ENCODE data around the gene CNTN1.

Gene CNTN1

GRCh38 chr12:41101806-41102205, 409.6 kb downstream of the CNTN1 start:
- no peak for TF ChIP-seq JUND (IDR thresholded peaks at IDR 0.05; ENCODE audit: low read depth)
- DNase-seq (ENCODE audit: low read depth in 1 of 2, low spot score in 1 of 2): no peak
- in situ Hi-C loops (cut with HindIII; ENCODE audit: low pct_unique_long_range_greater_than_20kb, low sequenced_read_pairs): no loop called here

- TF ChIP-seq JUND (IDR thresholded peaks at IDR 0.05; ENCODE audit: low read depth): no peak
- in situ Hi-C loops (cut with HindIII; ENCODE audit: low pct_unique_long_range_greater_than_20kb, low sequenced_read_pairs): no loop called here
- no peak for DNase-seq (ENCODE audit: low read depth in 1 of 2, low spot score in 1 of 2)
These were observed 411.4 kb downstream of the CNTN1 start for GRCh38 chr12:41103614-41104013.

GRCh38 chr12:41106315-41106714, 414.1 kb downstream of the CNTN1 start:
- TF ChIP-seq JUND (IDR thresholded peaks at IDR 0.05; ENCODE audit: low read depth): no peak
- in situ Hi-C loops (cut with HindIII; ENCODE audit: low pct_unique_long_range_greater_than_20kb, low sequenced_read_pairs): no loop called here
- DNase-seq (ENCODE audit: low read depth in 1 of 2, low spot score in 1 of 2): no peak

GRCh38 chr12:41108032-41108431, 415.8 kb downstream of the CNTN1 start:
- DNase-seq (ENCODE audit: low read depth in 1 of 2, low spot score in 1 of 2): no peak
- no peak for TF ChIP-seq JUND (IDR thresholded peaks at IDR 0.05; ENCODE audit: low read depth)
- in situ Hi-C loops (cut with HindIII; ENCODE audit: low pct_unique_long_range_greater_than_20kb, low sequenced_read_pairs): no loop called here

- no peak for TF ChIP-seq JUND (IDR thresholded peaks at IDR 0.05; ENCODE audit: low read depth)
- DNase-seq (ENCODE audit: low read depth in 1 of 2, low spot score in 1 of 2): no peak
- in situ Hi-C loops (cut with HindIII; ENCODE audit: low pct_unique_long_range_greater_than_20kb, low sequenced_read_pairs): no loop called here
These were observed 420.7 kb downstream of the CNTN1 start for GRCh38 chr12:41112903-41113302.

- in situ Hi-C loops (cut with HindIII; ENCODE audit: low pct_unique_long_range_greater_than_20kb, low sequenced_read_pairs): no loop called here
- no peak for TF ChIP-seq JUND (IDR thresholded peaks at IDR 0.05; ENCODE audit: low read depth)
- no peak for DNase-seq (ENCODE audit: low read depth in 1 of 2, low spot score in 1 of 2)
These were observed 428.0 kb downstream of the CNTN1 start for GRCh38 chr12:41120211-41120610.

- no peak for DNase-seq (ENCODE audit: low read depth in 1 of 2, low spot score in 1 of 2)
- in situ Hi-C loops (cut with HindIII; ENCODE audit: low pct_unique_long_range_greater_than_20kb, low sequenced_read_pairs): no loop called here
- TF ChIP-seq JUND (IDR thresholded peaks at IDR 0.05; ENCODE audit: low read depth): no peak
These were observed 429.1 kb downstream of the CNTN1 start for GRCh38 chr12:41121374-41121773.

Measured in T47D (cell line).